Duodenal mucosa (tissue), 2 donors: ENCODE data around the gene SCGN.

Source experiments
- H3K27ac ChIP-seq: one replicate; pipeline ENCODE4 v1.7.0; 2013; ENCODE audit warnings: low read depth, low read length
- H3K27me3 ChIP-seq, 2 donors: one replicate each; pipeline ENCODE4 v1.7.0; 2013; ENCODE audit warnings: low read length in 2 of 2, control low read depth in 1 of 2; ENCODE audit not compliant: insufficient read depth in 2 of 2, control insufficient read depth in 1 of 2
- H3K36me3 ChIP-seq, 2 donors: one replicate each; pipeline ENCODE4 v1.7.0; 2013; ENCODE audit warnings: low read length in 2 of 2, control low read depth in 1 of 2; ENCODE audit not compliant: insufficient read depth in 2 of 2, control insufficient read depth in 1 of 2
- H3K4me1 ChIP-seq, 2 donors: one replicate each; pipeline ENCODE4 v1.7.0; 2013; ENCODE audit warnings: low read length in 2 of 2, control low read depth in 1 of 2; ENCODE audit not compliant: insufficient read depth in 2 of 2, control insufficient read depth in 1 of 2
- H3K4me3 ChIP-seq, 2 donors: one replicate each; pipeline ENCODE4 v1.7.0; 2013; ENCODE audit warnings: low read length in 2 of 2, low read depth in 1 of 2
- H3K9ac ChIP-seq, 2 donors: one replicate each; pipeline ENCODE4 v1.7.0; 2013; ENCODE audit warnings: low read length in 2 of 2, low read depth in 1 of 2
- H3K9me3 ChIP-seq, 2 donors: one replicate each; pipeline ENCODE4 v1.7.0; 2013; ENCODE audit warnings: low read length in 2 of 2, control low read depth in 1 of 2; ENCODE audit not compliant: control insufficient read depth in 1 of 2

Gene SCGN

GRCh38 chr6:25681848-25682247 lies 29.8 kb downstream of the SCGN start:
- no peaks in the 10 kb centered on the region for H3K27me3 ChIP-seq
- no peak overlapping the region for H3K4me3 ChIP-seq
- H3K9ac ChIP-seq = no peak overlapping the region
- no peaks in the 10 kb centered on the region for H3K4me1 ChIP-seq
- H3K36me3 ChIP-seq = no peaks in the 10 kb centered on the region
- H3K9me3 ChIP-seq = no peaks in the 10 kb centered on the region
- no peak overlapping the region for H3K27ac ChIP-seq

GRCh38 chr6:25682324-25682723 lies 30.3 kb downstream of the SCGN start:
- Histone ChIP-seq H3K27me3 (no peaks in the 10 kb centered on the region), H3K9ac (no peak overlapping the region), H3K4me1 (no peaks in the 10 kb centered on the region), H3K9me3 (no peaks in the 10 kb centered on the region), H3K36me3 (no peaks in the 10 kb centered on the region), H3K4me3 (no peak overlapping the region), H3K27ac (no peak overlapping the region)

- Histone ChIP-seq H3K9ac (no peak overlapping the region), H3K36me3 (no peaks in the 10 kb centered on the region), H3K4me1 (no peaks in the 10 kb centered on the region), H3K27ac (no peak overlapping the region), H3K9me3 (no peaks in the 10 kb centered on the region), H3K4me3 (no peak overlapping the region), H3K27me3 (no peaks in the 10 kb centered on the region)
Observed at GRCh38 chr6:25684565-25684964, 32.5 kb downstream of the SCGN start.

GRCh38 chr6:25685251-25685650 lies 33.2 kb downstream of the SCGN start:
- H3K36me3 ChIP-seq = no peaks in the 10 kb centered on the region
- no peak overlapping the region for H3K9ac ChIP-seq
- H3K27me3 ChIP-seq = no peaks in the 10 kb centered on the region
- no peak overlapping the region for H3K27ac ChIP-seq
- H3K9me3 ChIP-seq = no peaks in the 10 kb centered on the region
- no peaks in the 10 kb centered on the region for H3K4me1 ChIP-seq
- no peak overlapping the region for H3K4me3 ChIP-seq

GRCh38 chr6:25685896-25686295 lies 33.9 kb downstream of the SCGN start:
- Histone ChIP-seq H3K27me3 (no peaks in the 10 kb centered on the region), H3K36me3 (no peaks in the 10 kb centered on the region), H3K9ac (no peak overlapping the region), H3K9me3 (no peaks in the 10 kb centered on the region), H3K4me1 (no peaks in the 10 kb centered on the region), H3K4me3 (no peak overlapping the region), H3K27ac (no peak overlapping the region)

- Histone ChIP-seq H3K27ac (no peak overlapping the region), H3K4me1 (no peaks in the 10 kb centered on the region), H3K27me3 (no peaks in the 10 kb centered on the region), H3K9me3 (no peaks in the 10 kb centered on the region), H3K4me3 (no peak overlapping the region), H3K9ac (no peak overlapping the region), H3K36me3 (no peaks in the 10 kb centered on the region)
Observed at GRCh38 chr6:25686856-25687255, 34.8 kb downstream of the SCGN start.

- H3K9me3 ChIP-seq = no peaks in the 10 kb centered on the region
Observed at GRCh38 chr6:25689966-25690365, 38.0 kb downstream of the SCGN start.

GRCh38 chr6:25691894-25692293 lies 39.9 kb downstream of the SCGN start:
- H3K9ac ChIP-seq = no peak overlapping the region
- H3K4me1 ChIP-seq = no peaks in the 10 kb centered on the region
- no peaks in the 10 kb centered on the region for H3K36me3 ChIP-seq
- H3K9me3 ChIP-seq = no peaks in the 10 kb centered on the region
- H3K27me3 ChIP-seq = no peaks in the 10 kb centered on the region
- no peak overlapping the region for H3K4me3 ChIP-seq
- no peak overlapping the region for H3K27ac ChIP-seq

More at GRCh38 chr6:25689966-25690365, 38.0 kb downstream of the SCGN start:
- Histone ChIP-seq H3K27ac (no peak overlapping the region), H3K4me1 (no peaks in the 10 kb centered on the region), H3K4me3 (no peak overlapping the region), H3K36me3 (no peaks in the 10 kb centered on the region), H3K9ac (no peak overlapping the region), H3K27me3 (no peaks in the 10 kb centered on the region)

GRCh38 chr6:25692472-25692871 lies 40.5 kb downstream of the SCGN start:
- Histone ChIP-seq H3K4me3 (no peak overlapping the region), H3K9me3 (no peaks in the 10 kb centered on the region), H3K4me1 (no peaks in the 10 kb centered on the region), H3K9ac (no peak overlapping the region), H3K27ac (no peak overlapping the region), H3K36me3 (no peaks in the 10 kb centered on the region), H3K27me3 (no peaks in the 10 kb centered on the region)

GRCh38 chr6:25694366-25694765 lies 42.4 kb downstream of the SCGN start:
- H3K36me3 ChIP-seq = no peaks in the 10 kb centered on the region
- H3K4me1 ChIP-seq = no peaks in the 10 kb centered on the region
- H3K4me3 ChIP-seq = no peak overlapping the region
- H3K9me3 ChIP-seq = no peaks in the 10 kb centered on the region
- no peak overlapping the region for H3K27ac ChIP-seq
- H3K27me3 ChIP-seq = no peaks in the 10 kb centered on the region
- H3K9ac ChIP-seq = no peak overlapping the region

- Histone ChIP-seq H3K9ac (no peak overlapping the region), H3K36me3 (no peaks in the 10 kb centered on the region), H3K27me3 (no peaks in the 10 kb centered on the region), H3K9me3 (no peaks in the 10 kb centered on the region), H3K27ac (no peak overlapping the region), H3K4me3 (no peak overlapping the region), H3K4me1 (no peaks in the 10 kb centered on the region)
Observed at GRCh38 chr6:25695671-25696070, 43.7 kb downstream of the SCGN start.
